ENCODE results near the gene MINPP1.
"Not testable (repeated sequence)": the region's sequence is repeated elsewhere in the genome, so short reads cannot be mapped to it uniquely, and the experiment has no call there.

GRCh38 chr10:87592920-87593319, 88.2 kb downstream of the MINPP1 start:
- not testable (repeated sequence) for TF ChIP-seq CTCF, POLR2A (IDR thresholded peaks at IDR 0.05)
